Measurements from ENCODE around the gene EBF3.

DNA sequence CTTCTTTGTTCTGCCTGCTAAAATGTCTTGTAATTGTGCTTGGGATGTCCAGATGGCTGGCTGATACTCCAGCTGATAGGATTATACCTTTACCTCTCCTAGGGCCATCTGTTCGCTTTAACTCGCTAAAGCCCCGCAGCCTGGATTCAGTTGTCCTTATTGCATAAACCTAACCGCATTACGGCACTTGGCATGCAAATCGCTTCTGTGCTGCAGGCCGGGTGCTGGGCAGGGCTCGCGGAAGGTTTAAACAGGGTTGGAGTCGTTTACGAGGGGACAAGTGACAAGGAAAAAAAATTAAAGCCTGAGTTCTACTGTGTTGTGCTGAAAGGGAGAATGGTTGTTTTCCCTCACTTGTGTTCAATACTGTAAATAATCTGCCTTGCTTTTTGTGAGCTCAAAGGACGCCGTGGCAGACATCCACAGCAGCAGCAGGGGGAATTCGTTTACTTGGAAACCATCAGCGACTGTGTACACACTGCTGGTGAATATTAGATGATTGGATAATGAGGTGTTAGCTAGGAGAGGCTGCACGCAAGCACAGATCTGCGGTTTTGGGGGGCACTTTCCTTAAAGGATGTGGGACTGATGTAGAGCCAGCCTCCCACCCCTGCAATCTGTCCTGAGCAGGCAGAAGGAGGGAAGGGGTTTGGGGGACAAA lies 93.0 kb downstream of the EBF3 start:
- TF ChIP-seq POLR2A (IDR thresholded peaks at IDR 0.05) (no peak), CTCF (IDR thresholded peaks at IDR 0.05) (no peak)
